GM23248 (cell line): Measurements from ENCODE around the gene MOB3B. TPM values are rescaled to one million over a fixed set of nuclear protein-coding genes. Genes with fewer than 3 reads are reported as not detected.

Experiments
- DNase-seq: peaks from one replicate; pipeline ENCODE4 v3.0.0-alpha.2; 2015
- H2AFZ ChIP-seq: fragments of 200-600 bp; sonication (generic); 2 replicates; pipeline ENCODE4 v1.6.1; 2016; ENCODE audit warnings: antibody characterized with exemption
- H3F3A ChIP-seq: fragments of 200-600 bp; sonication (generic); 2 replicates; pipeline ENCODE4 v1.6.1; 2016; ENCODE audit warnings: mild to moderate bottlenecking, antibody characterized with exemption, mixed run types; ENCODE audit not compliant: insufficient read depth
- H3K27ac ChIP-seq: fragments of 200-600 bp; sonication (generic); 2 replicates; pipeline ENCODE4 v1.5.1; 2016; ENCODE audit warnings: mild to moderate bottlenecking
- H3K27me3 ChIP-seq: fragments of 200-600 bp; sonication (generic); replicated peaks from 2 replicates; pipeline ENCODE4 v1.6.1; 2016; ENCODE audit warnings: mild to moderate bottlenecking; ENCODE audit not compliant: insufficient read depth
- H3K36me3 ChIP-seq: fragments of 200-600 bp; sonication (generic); 2 replicates; pipeline ENCODE4 v1.6.1; 2016; ENCODE audit warnings: low read depth, mild to moderate bottlenecking
- H3K4me1 ChIP-seq: fragments of 200-600 bp; sonication (generic); 2 replicates; pipeline ENCODE4 v1.6.1; 2016; ENCODE audit warnings: mild to moderate bottlenecking; ENCODE audit not compliant: insufficient read depth
- H3K4me2 ChIP-seq: fragments of 200-600 bp; sonication (generic); one replicate; pipeline ENCODE4 v1.6.1; 2016; ENCODE audit warnings: mild to moderate bottlenecking; ENCODE audit not compliant: unreplicated experiment
- H3K4me3 ChIP-seq: fragments of 200-600 bp; sonication (generic); 2 replicates; pipeline ENCODE4 v1.5.1; 2016; ENCODE audit warnings: mild to moderate bottlenecking
- H3K79me2 ChIP-seq: fragments of 200-600 bp; sonication (generic); 2 replicates; pipeline ENCODE4 v1.6.1; 2016; ENCODE audit warnings: mild to moderate bottlenecking; ENCODE audit not compliant: insufficient read depth
- H3K9ac ChIP-seq: fragments of 200-600 bp; sonication (generic); 2 replicates; pipeline ENCODE4 v1.6.1; 2016; ENCODE audit warnings: mild to moderate bottlenecking
- H3K9me2 ChIP-seq: fragments of 200-600 bp; sonication (generic); 2 replicates; pipeline ENCODE4 v1.6.1; 2016; ENCODE audit warnings: mixed run types, mild to moderate bottlenecking, moderate library complexity; ENCODE audit not compliant: insufficient read depth
- H3K9me3 ChIP-seq: fragments of 200-600 bp; sonication (generic); one replicate; pipeline ENCODE4 v1.6.1; 2017; ENCODE audit warnings: low read depth
- H4K20me1 ChIP-seq: fragments of 200-600 bp; sonication (generic); 2 replicates; pipeline ENCODE4 v1.6.0; 2016; ENCODE audit not compliant: insufficient read depth
- EZH2 ChIP-seq: fragments of 200-600 bp; sonication (generic); IDR thresholded peaks from 2 replicates; pipeline ENCODE4 v1.6.1; 2018; ENCODE audit warnings: antibody characterized with exemption, mild to moderate bottlenecking; ENCODE audit not compliant: insufficient read depth, poor library complexity, severe bottlenecking
- EZH2phosphoT487 ChIP-seq: fragments of 200-600 bp; sonication (generic); IDR thresholded peaks from 2 replicates; pipeline ENCODE4 v1.6.1; 2018; ENCODE audit warnings: antibody characterized with exemption, moderate library complexity, mild to moderate bottlenecking, low read depth; ENCODE audit not compliant: insufficient read depth
- WGBS, 2 experiments: methylation state at CpG; one replicate each; pipeline ENCODE4 v1.1.6; 2015 to 2017; ENCODE audit warnings: low lambda C conversion rate in 2 of 2, low coverage in 1 of 2; ENCODE audit errors: missing lambda C conversion rate in 2 of 2; 5-methylcytosine and 5-hydroxymethylcytosine counted together
- in situ Hi-C: fragments of 300-500 bp; cut with MboI; formaldehyde crosslinking; loops from 2 replicates; pipeline ENCODE4 v1.15.0; 2020
- polyA plus RNA-seq: library from polyadenylated mRNA; unstranded; fragments of >200 nt; fragmentation: Nextera tagmentation; extraction: Ambion mirVana; gene quantifications from 2 replicates; pipeline ENCODE4 v1.2.1, GENCODE V29; 2016
- total RNA-seq: library from RNA; depleted of rRNA; stranded (reverse); fragments of >200 nt; shearing (Covaris generic); gene quantifications from 2 replicates; pipeline ENCODE4 v1.2.3, GENCODE V29; 2014

The MOB3B gene
- total and polyA plus RNA-seq, 2 experiments from 2014 or later, result 0.06 TPM; not detected in 1

DNA sequence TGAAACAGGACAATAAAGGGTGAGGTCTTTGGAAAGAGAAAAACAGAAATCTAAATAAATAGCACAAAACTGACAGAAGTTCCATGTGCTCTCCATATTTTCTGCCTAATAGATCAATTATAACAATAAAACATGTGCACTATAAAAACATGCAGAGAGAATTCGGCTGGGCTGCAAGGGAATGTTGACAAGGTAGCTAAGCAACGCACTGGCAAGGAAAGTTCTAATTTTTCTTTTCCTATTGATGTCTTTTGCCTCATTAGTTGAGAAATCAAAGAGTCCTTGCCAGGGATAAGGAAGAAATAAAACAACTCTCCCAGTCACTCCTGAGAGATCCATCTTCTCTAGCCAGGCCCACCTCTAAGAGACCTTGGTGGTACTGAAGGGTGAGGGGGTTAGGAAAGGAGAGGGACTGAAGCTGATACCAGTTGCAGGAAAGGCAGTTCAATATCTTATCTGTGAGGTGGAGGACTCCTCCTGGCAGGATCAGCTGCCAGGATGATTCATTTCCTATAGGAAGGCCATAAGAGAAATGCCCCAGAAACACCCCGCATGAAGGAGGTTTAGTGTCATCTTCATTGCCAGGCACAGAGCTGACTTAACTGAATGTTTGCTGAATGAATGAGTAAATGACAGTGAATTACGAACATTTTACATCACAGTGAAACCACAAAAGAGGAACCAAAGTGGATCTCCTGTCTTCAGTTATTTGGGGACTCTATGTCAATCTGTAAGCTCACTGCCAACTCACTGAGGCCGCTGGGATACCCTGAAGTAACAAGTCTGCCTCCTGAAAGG, 69.2 kb downstream of the MOB3B start:
- in situ Hi-C loops, result no loop called here
- no peak for TF ChIP-seq EZH2
- H3K36me3 ChIP-seq, result no peaks in the 10 kb centered on the region
- H3K4me3 ChIP-seq, result no peak overlapping the region
- H3K4me1 ChIP-seq, result peaks cover 4% of the 10 kb centered on the region; the same call in 1 of the 2 replicates
- no peaks in the 10 kb centered on the region for H3K9me3 ChIP-seq
- H4K20me1 ChIP-seq, result no peaks in the 10 kb centered on the region
- no peaks in the 10 kb centered on the region for H3F3A ChIP-seq
- H3K9ac ChIP-seq, result no peak overlapping the region
- no peaks in the 10 kb centered on the region for H3K79me2 ChIP-seq
- no peak overlapping the region for H2AFZ ChIP-seq
- H3K4me2 ChIP-seq, result no peak overlapping the region
- WGBS, 2 experiments, result 10 to 11% methylated on average over 5 of the region's 5 CpGs
- H3K27me3 ChIP-seq, result no peaks in the 10 kb centered on the region
- peak; percentile 34 for DNase-seq
- no peak overlapping the region for H3K27ac ChIP-seq
- no peaks in the 10 kb centered on the region for H3K9me2 ChIP-seq

DNA sequence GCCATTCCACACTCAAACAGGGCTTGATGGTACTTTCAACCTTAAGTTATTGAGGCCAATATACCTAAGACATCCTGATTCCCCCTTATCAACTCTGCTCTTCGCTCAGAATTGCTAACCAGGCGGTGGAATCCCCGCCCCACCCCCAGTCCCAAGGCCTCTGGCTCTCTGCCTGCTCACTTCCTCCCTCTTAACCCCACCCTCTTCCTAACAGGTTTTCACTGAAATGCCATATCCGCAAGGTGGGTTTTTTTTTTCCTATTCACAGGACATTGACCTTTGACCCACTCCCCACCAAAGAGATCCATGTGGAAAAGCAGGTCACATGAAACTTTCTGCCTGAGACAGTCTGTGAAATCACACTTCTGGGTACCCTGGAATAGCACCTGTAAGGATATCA, 72.2 kb downstream of the MOB3B start:
- Histone ChIP-seq H3K9ac (no peak overlapping the region), H3K27ac (no peak overlapping the region), H3K4me2 (no peak overlapping the region), H3K4me1 (peaks cover 4% of the 10 kb centered on the region; the same call in 1 of the 2 replicates), H3K9me3 (no peaks in the 10 kb centered on the region), H3K36me3 (no peaks in the 10 kb centered on the region), H4K20me1 (no peaks in the 10 kb centered on the region), H3K79me2 (no peaks in the 10 kb centered on the region), H3K9me2 (no peaks in the 10 kb centered on the region), H3F3A (no peaks in the 10 kb centered on the region), H2AFZ (no peak overlapping the region), H3K27me3 (no peaks in the 10 kb centered on the region), H3K4me3 (no peak overlapping the region)
- TF ChIP-seq EZH2 (no peak), EZH2phosphoT487 (no peak)
- 87 to 97% methylated on average over 4 of the region's 4 CpGs for WGBS, 2 experiments
- in situ Hi-C loops, result no loop called here
- DNase-seq, result no peak

DNA sequence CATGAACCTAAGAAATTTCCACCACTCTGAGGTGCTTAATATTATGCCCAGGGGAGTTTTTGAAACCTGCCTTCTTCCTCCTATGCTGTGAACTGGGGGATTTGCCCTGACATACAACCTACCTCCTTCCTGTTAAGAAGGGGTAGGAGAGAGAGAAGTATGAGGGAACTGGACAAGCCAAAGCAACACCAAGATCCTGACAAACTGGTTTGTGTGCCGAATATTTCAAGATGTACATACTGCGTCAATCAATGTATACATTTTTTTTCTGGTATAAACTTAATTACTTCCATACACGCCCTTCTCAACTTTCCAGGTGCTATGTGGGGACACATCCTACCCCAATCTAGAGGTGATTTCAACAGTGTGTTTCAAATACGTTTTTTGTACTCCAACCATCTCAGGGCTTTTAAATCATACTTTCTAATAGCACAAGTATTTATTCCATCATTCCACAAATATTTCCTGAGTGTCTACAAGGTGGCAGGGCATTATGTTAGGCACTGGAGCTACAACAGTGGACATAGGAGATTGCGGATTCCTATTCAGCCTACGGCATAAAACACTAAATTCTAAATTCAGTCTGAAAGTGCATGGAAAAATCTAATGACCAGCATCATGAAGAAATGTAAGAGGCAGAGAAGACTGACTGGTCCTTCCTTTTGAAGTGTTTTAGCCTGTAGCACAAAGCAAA, 75.6 kb downstream of the MOB3B start:
- TF ChIP-seq EZH2phosphoT487, result no peak
- TF ChIP-seq EZH2, result no peak
- Histone ChIP-seq H4K20me1 (no peaks in the 10 kb centered on the region), H3K79me2 (no peaks in the 10 kb centered on the region), H3K27me3 (no peaks in the 10 kb centered on the region), H3K9me3 (no peaks in the 10 kb centered on the region), H3K27ac (no peak overlapping the region), H3K9me2 (no peaks in the 10 kb centered on the region), H3K4me2 (no peak overlapping the region), H3K9ac (no peak overlapping the region), H3F3A (no peaks in the 10 kb centered on the region), H3K36me3 (no peaks in the 10 kb centered on the region), H3K4me3 (no peak overlapping the region), H2AFZ (no peak overlapping the region), H3K4me1 (no peaks in the 10 kb centered on the region)
- in situ Hi-C loops, result no loop called here
- DNase-seq, result no peak
- WGBS, 2 experiments, result 61 to 65% methylated on average over 6 of the region's 6 CpGs

DNA sequence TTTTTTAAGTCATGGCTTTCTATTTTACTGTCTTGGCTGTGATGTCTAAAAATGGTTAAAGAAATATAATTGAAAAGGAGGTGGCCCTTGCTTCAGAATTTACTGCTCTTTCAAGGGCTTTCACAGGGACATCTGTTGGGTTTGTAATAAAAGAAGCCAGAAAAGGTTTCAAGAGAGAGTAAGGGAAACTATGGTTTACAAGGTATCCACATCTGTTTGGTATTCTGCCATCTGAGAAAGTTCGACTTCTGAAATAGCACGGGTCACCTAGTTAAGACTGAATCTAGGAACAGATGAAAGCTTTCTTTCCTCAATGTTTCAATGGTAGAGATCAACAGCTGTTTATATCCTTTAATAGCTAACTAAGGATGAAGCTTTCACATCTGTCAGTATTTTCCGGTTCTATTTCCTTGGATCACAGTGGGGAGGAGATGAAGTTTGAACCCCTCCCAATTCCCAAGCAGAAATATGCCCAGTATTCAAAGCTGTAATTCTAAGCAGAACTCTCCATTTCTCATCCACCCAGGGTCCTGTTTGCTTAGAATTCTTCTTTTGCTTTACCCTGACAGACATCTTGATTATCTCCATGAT, 78.3 kb downstream of the MOB3B start:
- no peaks in the 10 kb centered on the region for H4K20me1 ChIP-seq
- TF ChIP-seq EZH2phosphoT487, result no peak
- TF ChIP-seq EZH2, result no peak
- no peak overlapping the region for H3K4me2 ChIP-seq
- no peak overlapping the region for H2AFZ ChIP-seq
- no peaks in the 10 kb centered on the region for H3F3A ChIP-seq
- 7% methylated on average over 3 of the region's 3 CpGs for whole genome bisulfite sequencing, 2 experiments
- H3K4me1 ChIP-seq, result no peaks in the 10 kb centered on the region
- H3K4me3 ChIP-seq, result no peak overlapping the region
- no peak for DNase-seq
- no peaks in the 10 kb centered on the region for H3K9me3 ChIP-seq
- H3K9ac ChIP-seq, result no peak overlapping the region
- H3K36me3 ChIP-seq, result no peaks in the 10 kb centered on the region
- H3K27ac ChIP-seq, result no peak overlapping the region
- H3K79me2 ChIP-seq, result no peaks in the 10 kb centered on the region
- no peaks in the 10 kb centered on the region for H3K27me3 ChIP-seq
- H3K9me2 ChIP-seq, result no peaks in the 10 kb centered on the region
- in situ Hi-C loops, result no loop called here
